ENCODE data around the gene LMBR1. TPM values are rescaled to one million over a fixed set of nuclear protein-coding genes. Genes with fewer than 3 reads are reported as not detected.

Gene LMBR1
- total and polyA plus RNA-seq, 2 donors (not counting 1 experiment from before 2014, with no cell fraction given), result 30.8 to 41.6 TPM

GRCh38 chr7:156932006-156932405 lies 39.0 kb upstream of the LMBR1 start:
- H3K4me1 ChIP-seq (ENCODE audit: control insufficient read depth, extremely low read depth, insufficient read depth, low read length), result no peaks in the 10 kb centered on the region
- no peaks in the 10 kb centered on the region for H3K9me3 ChIP-seq (ENCODE audit: control insufficient read depth, insufficient read depth, low read depth, low read length)
- no peaks in the 10 kb centered on the region for H3K36me3 ChIP-seq (ENCODE audit: control insufficient read depth, insufficient read depth, low read length)
- no peak overlapping the region for H3K9ac ChIP-seq (ENCODE audit: insufficient read depth, low read length)
- DNase-seq (ENCODE audit: low read depth in 2 of 2), result no peak
- no peak overlapping the region for H3K4me2 ChIP-seq (ENCODE audit: extremely low read depth, insufficient read depth, low read length)
- H2AFZ ChIP-seq (ENCODE audit: low read length), result no peak overlapping the region
- no peaks in the 10 kb centered on the region for H3K79me2 ChIP-seq (ENCODE audit: control insufficient read depth, insufficient read depth, low read length)
- H4K20me1 ChIP-seq (ENCODE audit: control insufficient read depth, extremely low read depth, insufficient read depth, low read length), result no peaks in the 10 kb centered on the region
- no peak overlapping the region for H3K4me3 ChIP-seq (replicated peaks in 1 of 4; ENCODE audit: control extremely low read depth in 1 of 4, insufficient read depth in 1 of 4, low read depth in 3 of 4, low read length in 4 of 4)
- no peak for TF ChIP-seq EZH2 (IDR thresholded peaks at IDR 0.05; ENCODE audit: low read length, missing control alignments)
- TF ChIP-seq CTCF (conservative IDR thresholded peaks at IDR 0.05 in 1 of 2, IDR thresholded peaks at IDR 0.05 in 1 of 2; ENCODE audit: low read depth in 1 of 2, low read length in 2 of 2), result no peak
- no peak overlapping the region for H3K27ac ChIP-seq (ENCODE audit: insufficient read depth, low read length)
- H3K27me3 ChIP-seq (ENCODE audit: control insufficient read depth, insufficient read depth, low read length), result no peaks in the 10 kb centered on the region

GRCh38 chr7:156929789-156930539 lies 37.0 kb upstream of the LMBR1 start:
- H3K27ac ChIP-seq (ENCODE audit: insufficient read depth, low read length), result no peak overlapping the region
- DNase-seq (ENCODE audit: low read depth in 2 of 2), result no peak
- no peak overlapping the region for H3K4me3 ChIP-seq (replicated peaks in 1 of 4; ENCODE audit: control extremely low read depth in 1 of 4, insufficient read depth in 1 of 4, low read depth in 3 of 4, low read length in 4 of 4)
- no peak overlapping the region for H3K4me2 ChIP-seq (ENCODE audit: extremely low read depth, insufficient read depth, low read length)
- H3K9ac ChIP-seq (ENCODE audit: insufficient read depth, low read length), result no peak overlapping the region
- H3K36me3 ChIP-seq (ENCODE audit: control insufficient read depth, insufficient read depth, low read length), result no peaks in the 10 kb centered on the region
- no peaks in the 10 kb centered on the region for H3K4me1 ChIP-seq (ENCODE audit: control insufficient read depth, extremely low read depth, insufficient read depth, low read length)
- H3K79me2 ChIP-seq (ENCODE audit: control insufficient read depth, insufficient read depth, low read length), result no peaks in the 10 kb centered on the region
- no peak overlapping the region for H2AFZ ChIP-seq (ENCODE audit: low read length)
- TF ChIP-seq EZH2 (IDR thresholded peaks at IDR 0.05; ENCODE audit: low read length, missing control alignments) (no peak), CTCF (conservative IDR thresholded peaks at IDR 0.05 in 1 of 2, IDR thresholded peaks at IDR 0.05 in 1 of 2; ENCODE audit: low read depth in 1 of 2, low read length in 2 of 2) (no peak)
- no peaks in the 10 kb centered on the region for H3K9me3 ChIP-seq (ENCODE audit: control insufficient read depth, insufficient read depth, low read depth, low read length)
- H4K20me1 ChIP-seq (ENCODE audit: control insufficient read depth, extremely low read depth, insufficient read depth, low read length), result no peaks in the 10 kb centered on the region
- H3K27me3 ChIP-seq (ENCODE audit: control insufficient read depth, insufficient read depth, low read length), result no peaks in the 10 kb centered on the region

DNA sequence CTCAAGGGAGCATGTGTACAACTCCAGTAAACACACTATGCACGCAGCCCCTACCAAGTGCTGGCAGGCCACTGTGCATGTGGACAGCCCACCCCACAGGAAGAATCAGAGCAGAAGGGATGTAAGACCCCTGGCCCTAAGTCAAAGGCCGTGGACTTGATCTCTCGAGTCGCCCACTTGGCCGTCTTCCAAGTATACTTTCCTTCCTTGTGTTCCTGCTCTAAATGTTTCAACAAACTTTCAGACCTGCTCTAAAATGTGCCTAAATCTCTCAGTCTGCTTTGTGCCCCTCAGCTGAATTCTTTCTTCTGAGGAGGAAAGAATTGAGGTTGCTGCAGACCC lies 35.4 kb upstream of the LMBR1 start:
- H3K4me3 ChIP-seq (replicated peaks in 1 of 4; ENCODE audit: control extremely low read depth in 1 of 4, insufficient read depth in 1 of 4, low read depth in 3 of 4, low read length in 4 of 4), result no peak overlapping the region
- H3K4me1 ChIP-seq (ENCODE audit: control insufficient read depth, extremely low read depth, insufficient read depth, low read length), result no peaks in the 10 kb centered on the region
- no peaks in the 10 kb centered on the region for H3K36me3 ChIP-seq (ENCODE audit: control insufficient read depth, insufficient read depth, low read length)
- H3K79me2 ChIP-seq (ENCODE audit: control insufficient read depth, insufficient read depth, low read length), result no peaks in the 10 kb centered on the region
- no peaks in the 10 kb centered on the region for H3K9me3 ChIP-seq (ENCODE audit: control insufficient read depth, insufficient read depth, low read depth, low read length)
- no peak for DNase-seq (ENCODE audit: low read depth in 2 of 2)
- no peak overlapping the region for H3K27ac ChIP-seq (ENCODE audit: insufficient read depth, low read length)
- no peak for TF ChIP-seq CTCF (conservative IDR thresholded peaks at IDR 0.05 in 1 of 2, IDR thresholded peaks at IDR 0.05 in 1 of 2; ENCODE audit: low read depth in 1 of 2, low read length in 2 of 2)
- no peak for TF ChIP-seq EZH2 (IDR thresholded peaks at IDR 0.05; ENCODE audit: low read length, missing control alignments)
- no peaks in the 10 kb centered on the region for H3K27me3 ChIP-seq (ENCODE audit: control insufficient read depth, insufficient read depth, low read length)
- H4K20me1 ChIP-seq (ENCODE audit: control insufficient read depth, extremely low read depth, insufficient read depth, low read length), result no peaks in the 10 kb centered on the region
- no peak overlapping the region for H2AFZ ChIP-seq (ENCODE audit: low read length)
- H3K9ac ChIP-seq (ENCODE audit: insufficient read depth, low read length), result no peak overlapping the region
- H3K4me2 ChIP-seq (ENCODE audit: extremely low read depth, insufficient read depth, low read length), result no peak overlapping the region

Measured in fibroblast of lung (primary cell).